Measurements from ENCODE around the gene ETS1.

DNA sequence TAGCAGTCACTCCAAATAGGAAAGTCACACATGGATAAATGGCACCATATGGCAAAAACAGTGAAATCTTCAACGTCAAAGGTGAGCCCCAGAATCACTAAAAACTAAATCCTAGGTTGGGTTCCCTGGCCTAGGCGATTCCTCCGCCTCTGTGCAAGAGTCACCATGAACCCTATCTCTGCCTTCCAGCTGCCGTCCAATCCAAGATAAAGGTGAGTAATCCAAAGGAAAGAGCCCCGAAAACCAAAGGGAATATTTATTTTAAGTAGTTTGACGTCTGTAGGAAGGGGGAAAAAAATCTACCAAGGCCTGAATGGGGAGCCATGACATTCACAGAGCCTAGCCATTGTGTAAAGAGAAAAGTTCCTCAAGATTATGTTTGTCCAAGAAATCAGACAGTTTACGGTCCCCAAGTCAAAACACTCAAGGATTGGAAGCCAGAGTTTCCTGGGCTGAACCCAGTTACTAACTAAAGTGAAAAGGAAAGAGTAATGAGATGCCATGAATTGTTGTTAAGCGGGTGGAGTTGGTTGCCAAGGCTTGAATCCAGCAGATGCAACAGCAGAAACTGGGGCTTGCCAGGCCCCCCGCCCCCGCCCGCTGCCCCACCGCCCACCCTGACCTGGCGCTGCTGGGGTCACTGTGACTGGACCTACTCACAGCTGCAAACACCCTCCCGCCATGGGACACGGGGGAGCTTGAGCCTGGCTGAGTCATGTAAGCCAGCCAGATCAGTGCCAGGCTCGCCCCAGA, 39.7 kb upstream of the ETS1 start:
- TF ChIP-seq, protein P1, sequence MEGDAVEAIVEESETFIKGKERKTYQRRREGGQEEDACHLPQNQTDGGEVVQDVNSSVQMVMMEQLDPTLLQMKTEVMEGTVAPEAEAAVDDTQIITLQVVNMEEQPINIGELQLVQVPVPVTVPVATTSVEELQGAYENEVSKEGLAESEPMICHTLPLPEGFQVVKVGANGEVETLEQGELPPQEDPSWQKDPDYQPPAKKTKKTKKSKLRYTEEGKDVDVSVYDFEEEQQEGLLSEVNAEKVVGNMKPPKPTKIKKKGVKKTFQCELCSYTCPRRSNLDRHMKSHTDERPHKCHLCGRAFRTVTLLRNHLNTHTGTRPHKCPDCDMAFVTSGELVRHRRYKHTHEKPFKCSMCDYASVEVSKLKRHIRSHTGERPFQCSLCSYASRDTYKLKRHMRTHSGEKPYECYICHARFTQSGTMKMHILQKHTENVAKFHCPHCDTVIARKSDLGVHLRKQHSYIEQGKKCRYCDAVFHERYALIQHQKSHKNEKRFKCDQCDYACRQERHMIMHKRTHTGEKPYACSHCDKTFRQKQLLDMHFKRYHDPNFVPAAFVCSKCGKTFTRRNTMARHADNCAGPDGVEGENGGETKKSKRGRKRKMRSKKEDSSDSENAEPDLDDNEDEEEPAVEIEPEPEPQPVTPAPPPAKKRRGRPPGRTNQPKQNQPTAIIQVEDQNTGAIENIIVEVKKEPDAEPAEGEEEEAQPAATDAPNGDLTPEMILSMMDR (IDR thresholded peaks at IDR 0.05; ENCODE audit: low read depth, low read length) = no peak
- no peak for TF ChIP-seq EZH2phosphoT487 (IDR thresholded peaks at IDR 0.05; ENCODE audit: low read depth)
